PC-3 (cell line): ENCODE results near the gene EXOC6B.

Experiments
- CTCF ChIP-seq: fragments of 300-600 bp; sonication (generic); conservative IDR thresholded peaks from 2 replicates; pipeline ENCODE4 v1.5.1; 2017; ENCODE audit warnings: antibody characterized with exemption, low read depth, mild to moderate bottlenecking, low read length
- EZH2 ChIP-seq: fragments of 300-600 bp; sonication (generic); IDR thresholded peaks from one replicate; pipeline ENCODE4 v1.6.1; 2017; ENCODE audit warnings: antibody characterized with exemption, mild to moderate bottlenecking, low read length; ENCODE audit not compliant: unreplicated experiment

- TF ChIP-seq CTCF: no peak
- TF ChIP-seq EZH2: no peak
Observed at GRCh38 chr2:72289736-72290135, 536.1 kb downstream of the EXOC6B start.
